ENCODE results near the gene MKNK1.

DNA sequence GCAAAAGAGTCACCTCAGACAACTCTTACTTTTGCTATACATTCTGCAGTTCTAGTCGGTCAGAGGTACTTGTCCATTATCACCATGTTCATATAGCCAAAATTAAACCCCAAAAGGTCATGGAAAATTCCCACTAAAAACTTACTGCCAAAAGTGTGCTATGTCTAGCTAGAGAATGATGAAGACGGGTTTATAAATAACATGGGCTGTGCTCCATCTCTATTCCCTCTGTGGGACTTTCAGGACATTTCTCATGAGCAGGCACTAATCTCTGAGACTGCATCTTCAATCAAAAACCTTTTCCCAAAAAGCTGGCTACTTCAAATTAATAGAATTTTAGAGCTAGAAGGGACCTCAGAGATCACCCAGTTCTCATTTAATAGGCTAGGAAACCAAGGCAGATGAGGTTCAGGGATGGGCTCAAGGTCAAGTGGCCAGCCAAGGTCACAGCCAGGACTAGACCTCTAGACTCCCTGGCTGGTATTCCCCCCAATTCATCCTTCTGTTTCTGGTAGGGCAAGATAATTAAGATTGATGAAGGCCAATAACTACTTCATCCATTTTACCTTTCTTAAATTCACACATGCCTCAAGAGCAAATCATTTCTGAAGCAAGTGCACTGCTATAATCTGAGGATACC, 33.5 kb upstream of the MKNK1 start:
- TF ChIP-seq CTCF (optimal IDR thresholded peaks at IDR 0.05 in 1 of 3, IDR thresholded peaks at IDR 0.05 in 1 of 3, conservative IDR thresholded peaks at IDR 0.05 in 1 of 3; ENCODE audit: extremely low read depth in 1 of 3, insufficient read depth in 2 of 3, low read length in 3 of 3) = no peak
- no peak for TF ChIP-seq EZH2 (IDR thresholded peaks at IDR 0.05; ENCODE audit: low read length)
